Right hindlimb (tissue), 1 donor: ENCODE data around the gene NEMP1.
"Not testable (repeated sequence)": the region's sequence is repeated elsewhere in the genome, so short reads cannot be mapped to it uniquely, and the experiment has no call there.

ENCODE experiments used
- DNase-seq: peaks from one replicate; pipeline ENCODE4 v3.0.0-alpha.2; 2018

NEMP1 gene

GRCh38 chr12:57078519-57079404, at the start of gene NEMP1:
Gene NEMP1, minus strand, starts transcription at chr12:57078791. Its CDS starts 46 bp downstream, at chr12:57078745.
- DNase-seq: peak; percentile 99

- peak; percentile 92 for DNase-seq
Observed at GRCh38 chr12:57127726-57128518, 49.3 kb upstream of the NEMP1 start, which contains the start of gene LRP1. Gene LRP1, plus strand, starts transcription at chr12:57128483. Its CDS starts 482 bp downstream, at chr12:57128965.

GRCh38 chr12:57127101-57127725, 48.6 kb upstream of the NEMP1 start:
- peak; percentile 63 for DNase-seq

- no peak for DNase-seq
Observed at GRCh38 chr12:57126561-57126960, 48.0 kb upstream of the NEMP1 start.

- DNase-seq: no peak
Observed at GRCh38 chr12:57126061-57126460, 47.5 kb upstream of the NEMP1 start.

- DNase-seq: peak; percentile 83
Observed at GRCh38 chr12:57124261-57124877, 45.8 kb upstream of the NEMP1 start.

- no peak for DNase-seq
Observed at GRCh38 chr12:57123813-57124212, 45.2 kb upstream of the NEMP1 start.

GRCh38 chr12:57120718-57121117, 42.1 kb upstream of the NEMP1 start:
- not testable (repeated sequence) for DNase-seq

GRCh38 chr12:57119294-57120085, 40.9 kb upstream of the NEMP1 start:
- DNase-seq: no peak

GRCh38 chr12:57118711-57119271, 40.2 kb upstream of the NEMP1 start:
- no peak for DNase-seq

GRCh38 chr12:57116580-57117281, 38.1 kb upstream of the NEMP1 start:
- no peak for DNase-seq

- no peak for DNase-seq
Observed at GRCh38 chr12:57112492-57113294, 34.1 kb upstream of the NEMP1 start.

- DNase-seq: peak; percentile 87
Observed at GRCh38 chr12:57111031-57111734, 32.6 kb upstream of the NEMP1 start, which contains the start of gene STAT6. Gene STAT6, minus strand, starts transcription at chr12:57111362. Its CDS starts 3,084 bp downstream, at chr12:57108278.

- peak; percentile 66 for DNase-seq
Observed at GRCh38 chr12:57110104-57111030, 31.8 kb upstream of the NEMP1 start.

GRCh38 chr12:57109207-57110103, 30.9 kb upstream of the NEMP1 start:
- DNase-seq: no peak

GRCh38 chr12:57107456-57108155, 29.0 kb upstream of the NEMP1 start:
- no peak for DNase-seq
